Non-pigmented ciliary epithelial cell (primary cell): ENCODE data around the gene CD207.

Experiments used
- DNase-seq: peaks from one replicate; pipeline ENCODE4 v3.0.0-alpha.2; 2010; ENCODE audit warnings: low read depth

Gene CD207

DNA sequence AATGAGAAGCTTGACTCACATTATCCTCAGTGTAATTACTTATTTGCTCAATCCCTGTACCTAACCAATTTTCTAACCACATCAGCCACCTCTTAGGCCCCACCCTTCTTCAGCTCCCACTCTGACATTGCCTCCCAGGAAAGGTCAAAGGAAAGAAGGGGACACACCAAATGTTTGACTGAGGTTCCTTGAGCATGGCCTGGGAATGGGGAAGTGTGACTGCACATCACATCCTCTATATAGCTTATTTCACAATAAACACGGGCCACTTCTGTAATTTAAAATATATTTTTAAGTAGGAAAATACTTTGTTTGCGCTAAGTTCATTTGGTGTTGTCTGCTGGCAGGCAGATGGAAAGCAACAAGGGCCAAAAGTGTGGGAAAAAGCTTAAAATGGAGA, 42.2 kb downstream of the CD207 start:
- no peak for DNase-seq

DNA sequence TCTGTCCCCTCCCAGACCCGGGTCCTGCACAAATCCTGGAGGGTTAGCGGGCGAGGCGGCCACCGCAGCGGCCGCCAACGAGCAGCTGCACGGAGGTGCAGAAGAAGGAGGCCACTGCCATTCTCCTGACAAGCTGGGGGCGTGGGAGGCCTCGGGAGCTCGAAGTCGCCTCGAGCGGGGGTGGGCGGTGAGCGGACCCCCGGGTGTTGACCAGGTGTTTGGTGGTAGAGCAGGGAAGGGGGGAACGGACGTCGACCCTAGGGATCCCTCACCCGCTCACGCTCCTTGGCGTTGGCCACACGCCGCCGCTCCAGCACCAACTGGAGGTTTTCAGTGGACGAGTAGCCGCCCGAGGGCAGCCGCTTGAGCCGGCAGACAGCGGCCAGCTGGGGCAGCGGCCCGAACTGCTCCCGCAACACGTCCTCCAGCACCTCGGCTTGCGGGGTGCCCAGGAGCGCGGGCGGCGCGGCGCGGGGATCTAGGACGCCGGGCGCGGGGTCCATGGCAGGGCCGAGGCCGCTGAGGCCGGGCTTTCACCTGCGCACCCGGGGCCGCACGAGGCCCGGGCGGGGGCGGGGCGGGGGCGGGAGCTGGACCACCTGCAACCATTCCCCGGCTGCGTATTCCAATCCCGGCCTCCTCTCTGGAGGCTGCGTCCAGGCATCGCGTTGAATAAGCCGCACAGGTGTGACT, 45.3 kb downstream of the CD207 start, which contains the start of gene FIGLA:
Gene FIGLA (minus strand): TSS at position 508 of the 693 bp plus-strand sequence. CDS start 5 bp downstream, at position 503.
- DNase-seq = no peak

DNA sequence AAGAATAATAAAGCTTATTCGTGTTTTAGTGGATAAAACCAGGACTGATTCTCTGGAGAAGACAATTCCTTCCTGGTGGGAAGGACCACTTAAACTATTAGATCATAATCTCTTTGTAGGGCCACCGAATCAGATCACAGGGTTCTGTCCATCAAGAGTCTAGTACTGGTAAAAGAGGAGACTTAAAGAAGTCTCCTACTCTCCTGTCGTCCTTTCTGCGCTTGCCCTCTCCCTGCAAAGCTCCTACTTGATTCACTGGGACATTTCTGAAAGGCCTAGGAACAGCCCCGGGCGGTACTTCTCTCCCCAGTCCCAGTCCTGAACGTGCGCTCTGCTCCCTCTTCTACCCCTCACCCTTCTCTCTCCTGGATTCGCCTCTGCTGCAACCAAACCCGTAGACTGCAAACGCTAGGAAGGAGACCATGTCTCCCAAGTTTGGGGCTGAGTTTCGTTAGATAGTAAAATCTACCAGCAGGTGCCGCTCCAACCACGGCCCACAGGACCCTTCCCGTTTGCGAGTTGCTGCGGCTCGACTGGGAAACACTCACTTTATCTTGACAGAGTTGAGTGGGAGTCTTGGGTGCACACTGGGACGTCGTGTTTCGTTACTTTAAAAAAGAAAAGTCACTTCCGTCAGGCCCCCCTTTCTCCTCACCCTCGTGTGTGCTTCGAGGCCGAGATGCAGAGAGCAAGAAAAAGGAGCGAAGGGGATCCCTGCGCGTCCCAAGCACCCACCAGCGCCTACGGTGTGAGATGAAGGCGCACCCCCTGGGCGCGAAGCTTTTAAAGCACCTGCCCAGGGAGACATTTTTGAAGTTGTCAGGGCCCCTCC, 46.1 kb downstream of the CD207 start:
- no peak for DNase-seq

DNA sequence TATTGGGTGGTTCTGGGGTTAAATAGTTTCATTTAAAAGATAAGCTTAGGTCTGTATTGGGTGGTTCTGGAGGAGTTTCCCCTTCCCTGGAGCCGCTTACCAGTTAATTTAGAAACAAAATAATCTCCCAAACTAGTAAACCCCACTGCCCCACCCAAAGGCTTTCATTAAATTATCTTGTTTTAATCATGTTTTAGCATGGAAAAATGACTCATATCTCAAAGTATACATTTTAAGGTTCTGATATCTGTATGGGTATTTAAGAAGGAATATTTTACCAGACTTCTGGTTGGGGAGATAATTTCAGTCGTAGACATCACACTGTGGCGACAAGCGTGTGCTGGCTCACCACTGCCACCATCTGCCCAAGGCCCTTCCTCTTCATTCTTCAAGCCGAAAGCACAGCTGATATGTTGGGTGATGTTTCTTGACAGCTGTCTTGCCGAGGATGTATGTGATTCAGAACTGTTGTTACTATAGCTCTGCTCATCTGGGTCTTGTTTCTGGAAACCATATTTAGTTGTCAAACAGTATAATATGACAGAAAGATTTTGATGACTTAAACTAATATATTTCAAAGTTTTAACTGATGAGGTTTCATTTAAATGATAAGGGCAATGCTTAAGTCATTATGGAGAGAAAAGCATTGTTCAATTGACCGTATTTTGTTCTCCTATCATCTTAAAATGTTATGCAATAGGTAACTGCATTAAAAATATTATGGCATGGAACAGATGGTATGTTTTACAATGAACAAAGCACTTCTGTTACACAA, 50.3 kb downstream of the CD207 start:
- DNase-seq = no peak

DNA sequence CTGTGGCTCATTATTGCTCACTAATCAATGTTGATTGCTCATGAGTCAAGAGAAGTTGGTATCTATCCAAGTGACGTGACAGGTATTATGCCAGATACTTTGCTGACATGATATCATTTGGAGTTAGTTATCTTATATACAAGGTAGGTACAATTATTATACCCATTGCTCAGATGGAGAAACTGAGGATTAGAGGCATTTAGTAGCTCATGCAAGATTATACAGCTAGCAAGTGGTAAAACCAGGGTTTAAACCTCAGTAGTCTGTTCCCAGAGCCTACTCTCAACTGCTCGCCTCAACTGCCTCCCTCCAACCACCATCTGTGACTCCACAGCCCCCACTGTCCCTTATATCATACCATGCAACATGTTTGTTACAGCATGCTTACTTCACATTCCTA, 51.3 kb downstream of the CD207 start:
- no peak for DNase-seq
